CD4-positive, alpha-beta T cell treated with Interferon gamma for 1 hour (primary cell): ENCODE measurements around the gene RAB30.

Experiments
- DNase-seq: peaks from one replicate; pipeline ENCODE4 v3.0.0-alpha.2; 2020

The RAB30 gene, protein sequence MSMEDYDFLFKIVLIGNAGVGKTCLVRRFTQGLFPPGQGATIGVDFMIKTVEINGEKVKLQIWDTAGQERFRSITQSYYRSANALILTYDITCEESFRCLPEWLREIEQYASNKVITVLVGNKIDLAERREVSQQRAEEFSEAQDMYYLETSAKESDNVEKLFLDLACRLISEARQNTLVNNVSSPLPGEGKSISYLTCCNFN

DNA sequence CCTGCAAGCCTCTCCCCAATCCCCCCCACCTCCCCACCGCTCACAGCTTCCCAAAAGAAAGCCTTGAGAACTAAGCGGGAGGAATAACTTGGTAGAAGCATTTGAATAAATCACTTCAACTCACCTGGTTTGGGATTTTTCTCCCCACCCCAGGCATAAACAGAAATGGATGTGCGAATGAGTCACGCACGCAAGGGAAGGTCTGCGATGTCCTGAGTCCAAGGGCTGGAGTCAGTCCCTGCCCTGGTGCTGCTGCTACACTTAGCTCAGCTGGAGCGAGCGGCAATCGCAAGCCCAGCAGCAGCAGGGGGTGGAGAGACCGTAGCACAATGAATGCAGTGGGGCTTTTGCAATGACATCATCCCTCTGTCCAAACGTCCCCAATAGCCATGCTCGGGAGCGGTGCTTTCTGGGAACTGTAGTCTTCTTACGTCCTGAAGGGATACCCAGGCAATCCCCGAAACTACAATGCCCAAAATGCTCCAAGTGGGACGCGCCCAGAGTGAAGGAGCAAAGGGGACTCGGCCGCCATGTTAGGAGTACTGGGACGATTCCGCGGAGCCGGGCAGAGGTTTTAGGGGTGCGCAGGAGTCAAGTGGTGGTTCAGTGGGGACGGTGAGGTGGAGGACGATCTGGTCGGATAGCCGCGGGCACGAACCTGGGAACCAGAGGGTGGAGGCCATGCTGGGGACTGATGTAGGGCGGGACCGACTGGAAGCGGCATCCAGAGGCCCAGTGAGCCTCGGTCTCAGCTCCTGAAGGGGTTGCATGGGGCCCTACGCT, at the start of gene RAB30:
Gene RAB30 (minus strand): TSS at position 331 of the 783 bp plus-strand sequence. CDS start 74,581 bp downstream, outside the sequence.
- DNase-seq, result peak; percentile 97

DNA sequence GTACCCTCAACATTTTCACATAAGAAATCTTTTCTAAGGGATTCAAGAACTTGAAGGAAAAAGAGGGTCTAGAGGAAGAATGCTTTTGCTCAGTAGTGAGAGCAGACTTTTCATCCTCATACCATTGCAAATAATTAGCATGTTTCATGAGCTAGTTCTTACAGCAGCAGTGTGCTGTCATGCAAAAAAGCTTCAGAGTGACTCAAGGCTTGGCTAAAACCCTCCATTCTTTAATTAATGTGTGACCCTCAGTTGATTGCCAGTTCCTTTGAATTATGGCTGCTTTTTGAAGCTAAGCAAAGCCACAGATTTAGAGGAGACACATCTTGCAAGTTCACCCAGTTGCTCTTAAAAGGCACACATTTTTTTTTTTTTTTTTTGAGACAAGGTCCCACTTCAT, 48.6 kb upstream of the RAB30 start:
- DNase-seq, result no peak

DNA sequence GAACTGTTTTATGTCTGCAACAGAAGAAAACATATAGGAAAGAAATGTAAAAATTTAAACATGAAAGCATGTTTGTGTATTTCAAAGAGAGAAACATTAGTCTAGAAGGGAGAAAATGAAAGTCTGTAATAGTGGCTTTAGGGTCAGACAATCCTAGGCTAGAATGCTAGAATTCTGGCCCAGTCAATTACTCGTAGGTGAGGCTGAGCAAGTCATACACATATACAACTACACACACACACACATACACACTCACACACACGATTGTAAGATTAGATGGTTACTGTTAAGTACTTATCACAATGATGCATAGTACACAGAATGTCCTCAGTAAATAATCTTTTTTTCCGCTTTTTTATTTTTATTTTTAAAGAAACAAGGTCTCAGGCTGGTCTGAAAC, 47.5 kb upstream of the RAB30 start:
- DNase-seq, result no peak

DNA sequence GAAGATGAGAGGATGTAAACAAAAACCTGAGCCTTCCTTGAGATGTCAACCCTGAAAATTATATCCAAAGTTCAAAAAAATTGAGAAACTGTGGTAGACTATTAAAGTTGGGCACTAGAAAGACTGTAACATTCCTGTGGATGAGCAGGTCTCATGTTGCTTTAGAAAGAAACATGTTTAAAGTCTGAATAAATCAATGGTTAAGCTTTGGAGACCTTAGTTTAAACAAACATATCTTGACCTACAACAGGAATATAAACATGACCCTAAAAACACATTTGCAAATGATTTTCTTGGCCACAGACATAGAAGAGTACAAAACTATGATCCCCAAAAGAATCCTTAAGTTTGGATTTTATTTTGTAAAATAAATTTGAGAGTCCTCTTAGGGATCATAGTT, 47.1 kb upstream of the RAB30 start:
- DNase-seq, result no peak

DNA sequence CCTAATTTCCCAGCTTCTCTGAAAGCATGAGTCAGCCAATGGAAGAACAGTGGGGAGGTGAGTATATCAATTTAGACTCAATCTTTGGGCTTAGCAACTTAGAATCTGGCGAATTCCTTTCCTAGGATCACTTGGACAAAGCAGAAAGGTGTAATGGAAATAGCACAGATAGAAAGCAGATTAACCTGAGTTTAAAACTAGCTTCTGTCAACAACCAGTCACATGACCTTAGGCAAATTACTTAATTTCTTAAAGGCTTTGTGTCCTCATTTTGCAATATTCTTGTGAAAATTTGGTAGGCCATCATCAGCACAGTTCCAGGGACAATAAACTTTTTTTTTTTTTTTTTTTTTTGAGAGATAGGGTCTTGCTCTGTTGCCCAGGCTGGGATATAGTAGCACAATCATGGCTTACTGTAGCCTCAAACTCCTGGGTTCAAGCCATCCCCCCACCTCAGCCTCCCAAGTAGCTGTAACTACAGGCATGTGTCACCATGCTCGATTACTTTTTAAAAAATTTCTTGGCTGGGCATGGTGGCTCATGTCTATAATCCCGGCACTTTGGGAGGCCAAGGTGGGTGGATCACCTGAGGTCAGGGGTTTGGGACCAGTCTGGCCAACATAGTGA, 44.4 kb upstream of the RAB30 start:
- DNase-seq, result no peak

DNA sequence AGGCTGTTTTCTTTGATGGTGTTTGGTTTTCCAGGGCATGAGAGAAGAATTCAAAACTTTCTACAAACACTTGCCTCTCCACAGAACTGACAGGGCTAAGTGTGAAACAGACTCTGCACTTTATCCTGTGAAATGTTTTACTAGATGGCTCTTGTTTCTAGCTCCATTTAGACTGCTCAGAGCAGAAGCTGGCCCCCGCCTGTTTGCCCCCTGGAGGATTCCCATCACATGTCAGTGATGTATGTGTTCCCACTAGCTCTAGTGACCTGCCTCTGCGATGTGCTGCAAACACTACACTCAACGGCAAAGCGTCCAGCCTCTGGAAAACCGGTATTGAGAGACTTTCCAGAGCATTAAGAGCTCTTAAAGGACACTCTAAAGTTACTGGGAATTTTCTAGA, 43.9 kb upstream of the RAB30 start:
- no peak for DNase-seq

DNA sequence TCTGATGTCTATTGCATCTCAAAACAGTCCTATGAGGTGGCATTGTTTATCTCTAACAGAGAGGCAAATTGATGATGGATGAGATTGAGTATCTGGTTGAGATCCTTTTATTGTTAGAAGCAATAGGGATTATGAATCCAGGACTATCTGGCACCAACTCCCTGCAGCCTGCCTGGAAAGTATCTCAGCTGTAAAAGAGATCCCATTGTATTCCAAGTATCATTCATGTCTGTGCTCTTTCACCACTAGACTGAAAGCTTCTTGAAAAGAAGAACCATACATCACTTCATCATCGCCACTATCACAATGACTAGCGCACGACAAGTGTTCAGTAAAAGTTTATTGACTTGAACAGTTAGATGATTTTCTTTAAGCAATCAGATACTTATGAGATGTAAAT, 43.3 kb upstream of the RAB30 start:
- DNase-seq, result no peak

DNA sequence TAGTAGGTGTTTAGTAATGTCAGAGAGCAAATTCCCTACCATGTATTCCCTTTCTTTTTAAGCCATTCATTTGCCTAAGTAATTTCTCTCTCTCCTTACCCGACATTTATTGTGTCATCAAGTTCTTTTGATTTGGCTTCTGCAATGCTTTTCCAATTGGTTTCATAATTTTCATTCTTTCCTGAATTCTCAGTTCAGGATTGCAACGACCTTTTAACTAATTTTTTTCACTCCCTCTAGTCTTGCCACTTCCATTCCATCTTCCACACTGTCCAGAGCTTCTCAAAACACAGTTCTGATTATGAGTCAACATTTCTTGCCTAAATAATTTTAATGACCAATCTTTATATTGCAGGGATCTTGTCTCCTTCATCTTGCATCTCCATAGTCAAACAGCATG, 41.2 kb upstream of the RAB30 start:
- no peak for DNase-seq

DNA sequence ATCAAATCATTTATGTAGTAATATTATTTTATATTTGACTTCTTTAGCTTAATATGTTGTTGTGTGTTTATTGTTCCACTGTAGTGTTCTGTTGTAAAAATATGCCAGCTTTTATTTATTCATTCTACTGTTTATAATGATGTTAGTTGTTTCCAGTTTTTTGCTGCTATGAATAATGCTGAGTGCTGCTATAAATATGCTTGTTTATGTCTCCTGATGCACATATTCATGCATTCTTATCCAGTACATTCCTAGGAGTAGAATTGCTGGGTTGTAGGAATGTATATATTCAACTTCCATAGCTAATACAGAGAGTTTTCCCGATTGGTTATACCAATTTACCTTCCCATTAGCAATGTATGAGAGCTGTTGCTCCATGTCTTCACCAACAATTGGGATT, 33.5 kb upstream of the RAB30 start:
- DNase-seq, result no peak

DNA sequence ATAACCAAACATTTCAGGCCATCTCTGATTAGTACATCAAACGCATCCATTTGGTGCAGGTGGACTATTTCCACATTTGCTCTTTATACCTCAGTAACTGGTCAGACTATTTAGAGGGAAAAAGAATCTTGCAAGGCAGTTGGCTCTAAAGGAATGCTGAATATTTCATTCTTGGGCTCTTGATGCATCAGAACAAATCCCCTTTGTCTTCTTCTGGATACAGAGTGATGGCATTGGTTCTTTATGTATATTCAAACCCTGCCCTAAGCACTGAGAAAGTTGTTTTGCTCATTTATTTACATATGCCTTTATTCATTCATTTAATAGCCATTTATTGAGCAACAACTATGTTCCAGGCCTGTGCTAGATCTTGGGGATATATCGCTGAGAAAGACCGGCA, 31.1 kb upstream of the RAB30 start:
- no peak for DNase-seq

DNA sequence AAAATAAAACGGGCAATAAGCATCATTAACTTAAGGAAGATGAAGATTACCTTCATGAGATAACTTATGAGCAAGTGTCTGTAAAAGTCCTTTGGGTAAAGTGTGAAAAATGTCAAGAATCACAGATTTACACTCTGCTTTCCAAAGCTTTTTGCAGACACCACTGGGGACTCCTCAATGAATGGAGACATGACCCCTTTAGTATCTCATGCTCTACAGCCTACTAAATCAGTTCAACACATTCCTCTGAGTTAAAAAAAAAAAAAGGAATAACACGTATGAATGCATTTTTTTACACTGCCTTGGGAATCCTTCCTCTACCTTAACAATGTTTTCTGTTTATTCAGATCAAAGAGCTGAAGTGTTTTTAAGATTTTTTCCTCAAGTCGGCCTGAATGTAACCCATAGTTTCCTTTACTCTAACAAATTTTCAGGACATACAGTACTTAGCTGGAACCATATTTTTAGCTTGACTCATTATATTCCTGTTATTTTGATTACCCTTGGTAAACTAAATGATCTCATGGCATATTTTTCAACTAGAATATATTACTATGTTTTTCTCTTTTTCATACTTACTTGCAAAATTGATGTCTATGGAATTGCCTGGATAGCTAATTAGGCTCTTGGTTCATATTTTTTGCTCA, 25.9 kb upstream of the RAB30 start:
- DNase-seq, result no peak

DNA sequence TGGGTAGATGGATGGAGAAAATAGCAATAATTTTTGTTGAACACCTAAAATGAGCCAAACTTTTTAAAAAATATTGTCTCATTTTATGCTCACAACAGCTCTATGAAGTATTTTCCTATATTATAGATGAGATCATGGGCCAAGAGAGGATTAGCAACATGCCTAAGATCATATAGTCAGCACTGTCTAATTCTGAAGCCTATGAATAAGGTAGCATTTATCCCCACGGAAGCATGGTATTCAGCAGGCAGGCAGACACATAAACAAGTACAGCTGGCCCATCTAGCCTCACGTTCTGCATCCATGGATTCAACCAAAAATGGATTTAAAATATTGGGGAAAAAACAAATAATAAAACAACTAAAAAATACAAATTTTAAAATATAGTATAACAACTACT, 21.9 kb upstream of the RAB30 start:
- no peak for DNase-seq

DNA sequence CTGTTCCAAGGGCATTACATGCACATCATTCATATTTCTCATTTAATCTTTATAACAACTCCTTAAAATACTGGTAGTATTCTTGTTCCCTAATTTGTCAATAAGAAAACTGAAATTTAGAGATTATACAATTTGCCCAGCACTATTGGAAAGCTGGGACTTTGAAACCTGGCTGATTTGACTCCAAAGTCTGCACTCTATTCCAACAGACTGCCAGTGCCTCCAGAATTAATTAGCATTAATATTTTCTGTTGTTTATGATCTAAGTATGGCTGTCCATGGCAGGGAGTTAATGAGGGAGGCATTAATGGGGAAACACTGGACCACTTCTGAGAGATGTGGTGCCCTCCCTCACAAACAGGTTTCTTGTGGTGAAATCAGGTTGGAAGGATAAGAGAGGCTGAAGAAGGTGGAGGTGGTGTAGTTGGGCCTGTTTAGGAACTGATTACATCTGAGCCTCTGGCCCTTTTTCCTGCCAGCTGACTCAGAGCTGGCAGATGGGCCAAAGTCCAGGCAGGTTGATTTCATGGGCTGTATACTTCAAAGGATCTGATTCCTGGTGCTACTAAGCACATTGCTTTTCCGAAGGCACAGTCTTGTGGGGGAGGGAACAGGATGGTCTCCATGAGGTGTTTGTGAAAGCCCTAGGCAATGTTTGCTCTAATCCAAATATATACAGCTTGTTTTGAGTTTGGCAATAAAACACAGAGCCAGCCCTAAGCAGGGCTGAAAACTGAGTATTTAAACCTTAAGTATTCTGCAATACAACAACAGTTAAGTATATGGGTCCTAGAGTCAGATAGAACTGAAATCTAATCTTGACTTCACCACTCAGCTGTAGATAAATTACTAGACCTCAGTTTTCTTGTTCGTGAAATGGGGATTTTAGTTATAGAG, 21.0 kb upstream of the RAB30 start:
- no peak for DNase-seq

DNA sequence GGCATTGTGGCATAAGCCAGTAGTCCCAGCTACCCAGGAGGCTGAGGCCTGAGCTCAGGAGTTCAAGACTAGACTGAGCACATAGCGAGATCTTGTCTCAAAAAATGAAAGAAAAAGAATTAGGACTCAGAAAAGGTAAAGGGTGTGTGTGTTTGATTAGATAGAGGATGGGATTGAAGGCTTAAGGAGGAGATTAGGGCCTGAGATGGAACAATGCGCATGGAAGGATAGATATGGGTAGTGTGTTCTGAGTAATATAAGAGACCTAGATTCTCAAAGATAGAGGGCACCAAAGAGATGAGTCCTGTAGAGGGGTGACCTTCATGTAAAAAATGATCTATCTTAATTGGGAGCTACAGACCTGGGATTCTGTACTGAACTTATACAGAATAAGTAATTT, 17.3 kb upstream of the RAB30 start:
- DNase-seq, result no peak

DNA sequence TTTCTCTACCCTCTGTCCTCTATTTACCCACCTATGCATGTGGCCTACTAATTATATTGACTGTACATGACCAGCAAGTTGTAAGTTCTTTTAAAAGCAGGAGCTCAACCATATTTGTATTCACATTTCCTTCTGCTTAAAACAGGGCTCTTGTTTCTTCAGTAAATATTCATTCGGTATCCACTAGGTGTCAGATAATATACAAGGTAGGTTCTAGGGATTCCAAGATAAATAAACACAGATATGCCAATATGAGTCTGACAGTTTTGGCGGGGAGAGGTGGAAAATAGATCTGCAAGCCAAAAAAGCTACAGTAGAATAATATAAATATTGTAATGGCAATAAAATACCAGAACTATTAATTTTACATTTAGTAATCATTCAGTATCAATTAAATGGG, 15.3 kb upstream of the RAB30 start:
- no peak for DNase-seq

DNA sequence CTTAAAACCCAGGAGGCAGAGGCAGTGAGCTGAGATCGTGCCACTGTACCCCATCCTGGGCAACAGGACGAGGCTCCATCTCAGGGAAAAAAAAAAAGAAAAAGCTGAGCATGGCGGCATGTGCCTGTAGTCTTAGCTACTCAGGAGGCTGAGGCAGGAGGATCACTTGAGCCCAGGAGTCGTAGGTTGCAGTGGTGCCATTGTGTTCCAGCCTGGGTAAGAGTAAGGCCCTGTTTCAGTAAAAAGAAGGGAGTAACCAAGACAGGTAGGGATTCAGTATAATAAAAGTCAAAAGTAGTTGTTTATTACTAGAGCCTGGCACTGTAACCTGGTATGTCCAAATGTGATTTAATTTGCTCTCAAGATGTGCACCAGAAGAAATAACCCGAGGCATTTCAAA, 8.1 kb upstream of the RAB30 start:
- no peak for DNase-seq

DNA sequence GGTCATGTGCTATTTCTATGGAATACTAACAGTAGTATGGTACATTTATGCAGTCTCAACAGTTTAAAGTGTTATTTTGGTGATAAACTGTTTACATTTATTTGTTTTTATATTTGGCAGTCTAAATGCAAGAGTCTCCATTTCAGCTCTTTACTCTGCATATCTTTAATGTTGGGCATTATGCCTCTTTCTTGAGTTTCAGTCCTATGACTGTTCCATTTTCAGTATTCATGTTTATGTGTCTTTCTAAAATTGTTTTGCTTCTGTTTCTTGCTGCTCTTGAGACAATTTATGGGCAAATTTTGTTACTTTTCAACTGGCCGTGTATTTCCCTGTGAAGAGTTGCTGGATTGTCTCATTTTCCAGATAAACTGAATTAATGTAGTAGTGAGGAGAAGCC, 6.6 kb upstream of the RAB30 start:
- no peak for DNase-seq

DNA sequence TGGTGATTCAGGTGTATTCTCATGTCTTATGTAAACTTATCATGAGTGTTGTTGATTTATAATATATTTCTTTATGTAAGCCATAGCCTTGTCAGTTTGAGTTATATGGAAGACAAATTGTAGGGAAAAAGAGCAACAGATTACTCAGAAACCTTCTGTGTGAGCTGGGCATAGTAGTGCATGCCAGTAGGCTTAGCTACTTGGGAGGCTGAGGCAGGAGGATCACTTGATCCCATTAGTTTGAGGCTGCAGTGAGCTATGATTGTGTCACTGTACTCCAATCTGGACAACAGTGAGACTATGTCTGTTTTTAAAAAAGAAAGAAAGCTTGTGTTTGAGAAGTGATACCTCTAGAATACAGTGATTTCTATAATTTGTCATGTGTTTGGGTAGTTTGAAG, 2.2 kb upstream of the RAB30 start:
- DNase-seq, result no peak

DNA sequence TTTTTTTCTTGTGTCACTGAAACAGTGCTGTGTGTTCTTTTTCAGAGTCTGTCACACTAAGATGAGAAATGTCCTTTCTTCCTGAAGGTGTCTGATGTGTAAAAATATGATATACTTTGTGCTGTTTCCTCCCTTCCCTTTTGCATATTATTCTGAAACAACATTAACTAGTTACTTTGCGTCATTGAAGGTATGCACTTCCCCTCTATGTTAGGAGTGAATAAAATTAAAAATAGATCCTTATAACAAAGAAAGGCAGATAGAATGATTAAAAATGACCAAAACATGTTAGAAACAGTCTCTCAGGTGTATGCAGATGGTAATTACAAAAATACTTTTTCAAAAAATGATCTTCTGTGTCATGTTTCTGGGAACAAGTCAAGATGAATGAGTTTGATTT, 1.6 kb upstream of the RAB30 start:
- DNase-seq, result no peak

DNA sequence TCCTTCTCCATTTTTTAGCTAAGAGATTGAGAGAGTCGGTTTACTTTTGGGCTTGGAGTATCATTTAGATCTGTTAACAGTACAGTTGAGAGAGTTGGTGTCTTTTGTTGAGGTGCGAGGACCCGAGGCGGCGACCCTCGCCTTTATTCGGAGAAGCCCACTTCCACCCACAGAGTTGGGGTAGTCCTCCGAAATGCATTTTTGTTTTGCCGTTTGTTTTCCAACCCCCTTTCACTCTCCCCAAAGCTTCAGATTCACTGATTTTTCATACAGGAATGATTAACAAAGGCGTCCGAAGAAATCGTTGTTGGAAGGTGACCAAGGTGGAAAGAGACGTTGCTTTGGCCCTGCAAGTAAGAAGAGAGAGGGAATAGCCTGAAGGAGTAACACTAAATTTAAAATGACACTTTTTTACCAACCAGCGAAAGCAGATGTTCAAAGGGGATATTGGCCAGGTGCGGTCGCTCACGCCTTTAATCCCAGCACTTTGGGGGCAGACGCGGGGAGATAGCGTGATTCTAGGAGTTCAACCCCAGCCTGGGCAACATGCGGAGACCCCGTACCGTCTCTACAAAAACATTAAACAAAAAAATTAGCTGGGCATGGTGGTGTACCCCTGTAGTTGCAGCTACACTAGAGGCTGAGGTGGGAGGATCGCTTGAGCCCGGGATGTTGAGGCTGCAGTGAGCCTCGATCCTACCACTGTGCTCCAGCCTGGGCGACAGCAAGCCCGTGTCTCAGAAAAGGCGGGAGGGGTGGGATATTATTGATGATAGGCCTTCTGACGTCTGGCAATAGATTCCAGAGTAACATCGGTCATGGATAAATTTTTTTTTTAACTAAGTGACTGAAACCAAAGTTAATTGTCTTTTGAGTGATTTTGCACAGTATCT, 899 bp upstream of the RAB30 start:
- no peak for DNase-seq

DNA sequence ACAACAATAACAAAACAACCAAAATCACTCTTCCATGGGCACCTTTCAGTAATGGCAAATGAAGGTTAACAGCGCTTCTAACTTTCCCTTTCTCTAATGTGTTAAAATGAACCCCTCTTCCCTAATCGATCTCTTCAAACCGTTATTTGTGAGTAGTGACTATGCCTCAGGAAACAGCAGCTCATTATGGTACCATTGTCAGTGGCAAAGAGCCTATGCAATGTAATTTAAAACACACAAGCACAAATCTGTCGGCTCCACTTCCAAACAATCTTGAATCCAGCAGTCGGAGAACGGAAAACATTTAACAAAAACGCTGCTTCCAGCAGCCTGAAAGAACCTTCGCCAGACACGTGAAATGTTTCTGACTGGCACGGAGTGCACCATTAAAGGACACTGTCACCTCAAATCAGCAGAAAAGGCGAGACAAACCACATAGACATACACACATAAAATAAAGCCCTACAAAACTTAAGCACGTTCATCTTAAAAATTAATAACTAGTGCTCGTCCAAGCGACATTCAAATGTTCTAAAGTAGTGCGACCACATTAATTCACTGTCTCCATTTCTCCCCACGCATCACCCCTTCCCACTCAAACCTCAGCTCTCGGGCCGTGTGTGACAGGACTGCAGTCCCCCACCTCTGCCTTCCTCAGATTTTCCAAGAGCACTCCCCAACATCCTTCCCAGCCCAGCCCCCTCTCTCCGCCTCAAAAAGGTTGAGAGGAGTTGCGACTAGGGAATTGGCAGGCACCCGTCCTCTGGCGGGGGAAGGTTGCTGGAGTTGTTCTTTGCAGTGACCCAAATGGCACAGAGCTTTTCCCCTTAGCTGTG, 748 bp downstream of the RAB30 start:
- no peak for DNase-seq
